B cell (primary cell): ENCODE results near the gene DACH1.

Source experiments
- CTCF ChIP-seq: fragments of 200-600 bp; IDR thresholded peaks from one replicate; pipeline ENCODE4 v1.8.0; 2022; ENCODE audit warnings: antibody characterized with exemption, mild to moderate bottlenecking
- EZH2 ChIP-seq: IDR thresholded peaks from 2 replicates; pipeline ENCODE4 v1.6.1; 2012; ENCODE audit warnings: borderline replicate concordance, low read depth, mild to moderate bottlenecking, moderate library complexity, low read length; ENCODE audit not compliant: insufficient read depth, poor library complexity, severe bottlenecking

GRCh38 chr13:71448080-71448630 is 418.8 kb downstream of the DACH1 start:
- TF ChIP-seq CTCF = no peak
- TF ChIP-seq EZH2 = no peak
